ENCODE measurements around the gene MAP3K8. TPM values are rescaled to one million over a fixed set of nuclear protein-coding genes. Genes with fewer than 3 reads are reported as not detected.

MAP3K8 gene
- total and polyA plus RNA-seq, 12 donors = 2.7 to 19.2 (median 6.9) TPM

- Histone ChIP-seq H3K27ac (no peak overlapping the region), H3K9me3 (no peaks in the 10 kb centered on the region), H3K4me1 (peaks cover 0 to 18% (median 7%) of the 10 kb centered on the region in 9 donors), H3K4me3 (no peak overlapping the region), H3K27me3 (peaks cover 0 to 7% (median 0%) of the 10 kb centered on the region in 7 donors), H3K36me3 (no peaks in the 10 kb centered on the region)
- 50 to 57% methylated on average over 3 of the region's 3 CpGs for WGBS, 2 donors
- DNase-seq (no peak), ATAC-seq (no peak)
- intact Hi-C loops (cut with DNase I) = loop anchor here in 2 of 10 donors (5.0 kb wide), 2 partner anchors 141 to 196 kb away; no protein-coding TSS in a partner anchor
- TF ChIP-seq, protein P1, sequence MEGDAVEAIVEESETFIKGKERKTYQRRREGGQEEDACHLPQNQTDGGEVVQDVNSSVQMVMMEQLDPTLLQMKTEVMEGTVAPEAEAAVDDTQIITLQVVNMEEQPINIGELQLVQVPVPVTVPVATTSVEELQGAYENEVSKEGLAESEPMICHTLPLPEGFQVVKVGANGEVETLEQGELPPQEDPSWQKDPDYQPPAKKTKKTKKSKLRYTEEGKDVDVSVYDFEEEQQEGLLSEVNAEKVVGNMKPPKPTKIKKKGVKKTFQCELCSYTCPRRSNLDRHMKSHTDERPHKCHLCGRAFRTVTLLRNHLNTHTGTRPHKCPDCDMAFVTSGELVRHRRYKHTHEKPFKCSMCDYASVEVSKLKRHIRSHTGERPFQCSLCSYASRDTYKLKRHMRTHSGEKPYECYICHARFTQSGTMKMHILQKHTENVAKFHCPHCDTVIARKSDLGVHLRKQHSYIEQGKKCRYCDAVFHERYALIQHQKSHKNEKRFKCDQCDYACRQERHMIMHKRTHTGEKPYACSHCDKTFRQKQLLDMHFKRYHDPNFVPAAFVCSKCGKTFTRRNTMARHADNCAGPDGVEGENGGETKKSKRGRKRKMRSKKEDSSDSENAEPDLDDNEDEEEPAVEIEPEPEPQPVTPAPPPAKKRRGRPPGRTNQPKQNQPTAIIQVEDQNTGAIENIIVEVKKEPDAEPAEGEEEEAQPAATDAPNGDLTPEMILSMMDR (IDR thresholded peaks at IDR 0.05) = no peak
Observed at GRCh38 chr10:30396293-30396692, 37.7 kb upstream of the MAP3K8 start.

GRCh38 chr10:30396698-30397097, 37.3 kb upstream of the MAP3K8 start:
- Histone ChIP-seq H3K27ac (no peak overlapping the region), H3K9me3 (no peaks in the 10 kb centered on the region), H3K27me3 (peaks cover 0 to 7% (median 0%) of the 10 kb centered on the region in 7 donors), H3K36me3 (no peaks in the 10 kb centered on the region), H3K4me3 (no peak overlapping the region), H3K4me1 (peaks cover 0 to 18% (median 7%) of the 10 kb centered on the region in 9 donors)
- ATAC-seq (no peak), DNase-seq (no peak)
- TF ChIP-seq, protein P1 (IDR thresholded peaks at IDR 0.05) = no peak
- intact Hi-C loops (cut with DNase I) = loop anchor here in 2 of 10 donors (5.0 kb wide), 2 partner anchors 141 to 196 kb away; no protein-coding TSS in a partner anchor
- 38 to 45% methylated on average over 2 of the region's 2 CpGs for WGBS, 2 donors

GRCh38 chr10:30398193-30398592, 35.8 kb upstream of the MAP3K8 start:
- Histone ChIP-seq H3K36me3 (no peaks in the 10 kb centered on the region), H3K27ac (no peak overlapping the region), H3K4me1 (peaks cover 0 to 12% (median 7%) of the 10 kb centered on the region in 9 donors), H3K9me3 (no peaks in the 10 kb centered on the region), H3K27me3 (peaks cover 0 to 2% (median 0%) of the 10 kb centered on the region in 7 donors), H3K4me3 (no peak overlapping the region)
- DNase-seq = no peak
- ATAC-seq = no peak
- intact Hi-C loops (cut with DNase I) = loop anchor here in 2 of 10 donors (5.0 kb wide), 2 partner anchors 139 to 194 kb away; no protein-coding TSS in a partner anchor
- WGBS, 2 donors = 77 to 81% methylated on average over 2 of the region's 2 CpGs
- TF ChIP-seq, protein P1 (IDR thresholded peaks at IDR 0.05) = no peak

- WGBS, 2 donors = 69 to 79% methylated on average over 4 of the region's 4 CpGs
- H3K27me3 ChIP-seq = no peaks in the 10 kb centered on the region
- no peak for ATAC-seq
- intact Hi-C loops (cut with DNase I) = loop anchor here in 2 of 10 donors (5.0 kb wide), 2 partner anchors 139 to 194 kb away; no protein-coding TSS in a partner anchor
- H3K4me1 ChIP-seq = peaks cover 0 to 12% (median 7%) of the 10 kb centered on the region in 9 donors
- no peak overlapping the region for H3K27ac ChIP-seq
- DNase-seq = no peak
- TF ChIP-seq, protein P1 (IDR thresholded peaks at IDR 0.05) = peak in 1 of 9 donors; percentile 6
- no peaks in the 10 kb centered on the region for H3K36me3 ChIP-seq
- H3K9me3 ChIP-seq = peaks cover 0 to 3% (median 0%) of the 10 kb centered on the region in 11 donors
- H3K4me3 ChIP-seq = no peak overlapping the region
Observed at GRCh38 chr10:30398788-30399187, 35.2 kb upstream of the MAP3K8 start.

All from heart right ventricle (tissue), 16 donors.